SK-N-SH treated with all-trans-retinoic acid at 6 μM for 48 hours (cell line): Measurements from ENCODE around the gene CDK15.

Experiments
- ARNTL ChIP-seq: fragments of 450-650 bp; formaldehyde crosslinking; IDR thresholded peaks from 2 replicates; pipeline ENCODE4 v1.5.0; 2020; ENCODE audit warnings: low read depth, mild to moderate bottlenecking, moderate library complexity, borderline replicate concordance
- RARB ChIP-seq: fragments of 250-450 bp; sonication (Bioruptor Pico); IDR thresholded peaks from 2 replicates; pipeline ENCODE4 v1.8.0; 2021; ENCODE audit warnings: mild to moderate bottlenecking, moderate library complexity
- TCF4 ChIP-seq: fragments of 250-450 bp; sonication (Bioruptor Pico); IDR thresholded peaks from 2 replicates; pipeline ENCODE4 v1.8.0; 2021; ENCODE audit warnings: mild to moderate bottlenecking, moderate library complexity, borderline replicate concordance
- ZFP3 ChIP-seq: fragments of 250-450 bp; sonication (Bioruptor Pico); IDR thresholded peaks from 2 replicates; pipeline ENCODE4 v1.5.0; 2020; ENCODE audit warnings: mild to moderate bottlenecking, moderate library complexity
- ZNF70 ChIP-seq: fragments of 450-650 bp; formaldehyde crosslinking; IDR thresholded peaks from 2 replicates; pipeline ENCODE4 v1.5.0; 2020; ENCODE audit warnings: mild to moderate bottlenecking, moderate library complexity
- TF ChIP-seq, protein P1 (sequence below): fragments of 250-450 bp; sonication (Bioruptor Pico); IDR thresholded peaks from 2 replicates; pipeline ENCODE4 v1.8.0; 2020; ENCODE audit warnings: mild to moderate bottlenecking, moderate library complexity, borderline replicate concordance
- TF ChIP-seq, protein P2 (sequence below): fragments of 250-450 bp; sonication (Bioruptor Pico); IDR thresholded peaks from 2 replicates; pipeline ENCODE4 v1.5.0; 2020; ENCODE audit warnings: mild to moderate bottlenecking, moderate library complexity

DNA sequence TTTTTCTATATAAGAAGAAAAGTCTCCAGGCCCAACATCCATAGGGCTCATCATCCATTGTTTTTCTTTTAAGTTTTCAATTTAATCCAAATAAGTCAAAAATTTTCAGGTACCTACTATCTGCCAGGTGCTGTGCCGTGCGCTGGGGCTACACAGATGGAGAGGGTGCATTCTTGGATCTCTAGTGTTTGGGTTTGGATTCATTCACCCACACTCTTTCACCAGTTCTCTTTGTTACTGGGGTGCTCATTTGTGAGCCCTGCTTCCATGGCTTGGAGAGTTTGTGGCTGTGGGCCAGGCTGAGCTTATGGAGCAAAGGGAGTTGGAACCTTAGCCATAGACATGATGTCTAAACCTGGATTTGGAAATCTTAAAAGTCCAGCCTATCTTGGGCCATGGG lies 51.0 kb downstream of the CDK15 start:
- no peak for TF ChIP-seq RARB
- TF ChIP-seq ARNTL (CRISPR knock-in tag): no peak
- TF ChIP-seq ZFP3 (CRISPR knock-in tag): no peak
- no peak for TF ChIP-seq ZNF70 (CRISPR knock-in tag)
- no peak for TF ChIP-seq TCF4 (CRISPR knock-in tag)
- TF ChIP-seq, protein P1, sequence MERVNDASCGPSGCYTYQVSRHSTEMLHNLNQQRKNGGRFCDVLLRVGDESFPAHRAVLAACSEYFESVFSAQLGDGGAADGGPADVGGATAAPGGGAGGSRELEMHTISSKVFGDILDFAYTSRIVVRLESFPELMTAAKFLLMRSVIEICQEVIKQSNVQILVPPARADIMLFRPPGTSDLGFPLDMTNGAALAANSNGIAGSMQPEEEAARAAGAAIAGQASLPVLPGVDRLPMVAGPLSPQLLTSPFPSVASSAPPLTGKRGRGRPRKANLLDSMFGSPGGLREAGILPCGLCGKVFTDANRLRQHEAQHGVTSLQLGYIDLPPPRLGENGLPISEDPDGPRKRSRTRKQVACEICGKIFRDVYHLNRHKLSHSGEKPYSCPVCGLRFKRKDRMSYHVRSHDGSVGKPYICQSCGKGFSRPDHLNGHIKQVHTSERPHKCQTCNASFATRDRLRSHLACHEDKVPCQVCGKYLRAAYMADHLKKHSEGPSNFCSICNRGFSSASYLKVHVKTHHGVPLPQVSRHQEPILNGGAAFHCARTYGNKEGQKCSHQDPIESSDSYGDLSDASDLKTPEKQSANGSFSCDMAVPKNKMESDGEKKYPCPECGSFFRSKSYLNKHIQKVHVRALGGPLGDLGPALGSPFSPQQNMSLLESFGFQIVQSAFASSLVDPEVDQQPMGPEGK: no peak
- TF ChIP-seq, protein P2, sequence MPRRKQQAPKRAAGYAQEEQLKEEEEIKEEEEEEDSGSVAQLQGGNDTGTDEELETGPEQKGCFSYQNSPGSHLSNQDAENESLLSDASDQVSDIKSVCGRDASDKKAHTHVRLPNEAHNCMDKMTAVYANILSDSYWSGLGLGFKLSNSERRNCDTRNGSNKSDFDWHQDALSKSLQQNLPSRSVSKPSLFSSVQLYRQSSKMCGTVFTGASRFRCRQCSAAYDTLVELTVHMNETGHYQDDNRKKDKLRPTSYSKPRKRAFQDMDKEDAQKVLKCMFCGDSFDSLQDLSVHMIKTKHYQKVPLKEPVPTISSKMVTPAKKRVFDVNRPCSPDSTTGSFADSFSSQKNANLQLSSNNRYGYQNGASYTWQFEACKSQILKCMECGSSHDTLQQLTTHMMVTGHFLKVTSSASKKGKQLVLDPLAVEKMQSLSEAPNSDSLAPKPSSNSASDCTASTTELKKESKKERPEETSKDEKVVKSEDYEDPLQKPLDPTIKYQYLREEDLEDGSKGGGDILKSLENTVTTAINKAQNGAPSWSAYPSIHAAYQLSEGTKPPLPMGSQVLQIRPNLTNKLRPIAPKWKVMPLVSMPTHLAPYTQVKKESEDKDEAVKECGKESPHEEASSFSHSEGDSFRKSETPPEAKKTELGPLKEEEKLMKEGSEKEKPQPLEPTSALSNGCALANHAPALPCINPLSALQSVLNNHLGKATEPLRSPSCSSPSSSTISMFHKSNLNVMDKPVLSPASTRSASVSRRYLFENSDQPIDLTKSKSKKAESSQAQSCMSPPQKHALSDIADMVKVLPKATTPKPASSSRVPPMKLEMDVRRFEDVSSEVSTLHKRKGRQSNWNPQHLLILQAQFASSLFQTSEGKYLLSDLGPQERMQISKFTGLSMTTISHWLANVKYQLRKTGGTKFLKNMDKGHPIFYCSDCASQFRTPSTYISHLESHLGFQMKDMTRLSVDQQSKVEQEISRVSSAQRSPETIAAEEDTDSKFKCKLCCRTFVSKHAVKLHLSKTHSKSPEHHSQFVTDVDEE: no peak
